Measurements from ENCODE around the gene ATF6B.

DNA sequence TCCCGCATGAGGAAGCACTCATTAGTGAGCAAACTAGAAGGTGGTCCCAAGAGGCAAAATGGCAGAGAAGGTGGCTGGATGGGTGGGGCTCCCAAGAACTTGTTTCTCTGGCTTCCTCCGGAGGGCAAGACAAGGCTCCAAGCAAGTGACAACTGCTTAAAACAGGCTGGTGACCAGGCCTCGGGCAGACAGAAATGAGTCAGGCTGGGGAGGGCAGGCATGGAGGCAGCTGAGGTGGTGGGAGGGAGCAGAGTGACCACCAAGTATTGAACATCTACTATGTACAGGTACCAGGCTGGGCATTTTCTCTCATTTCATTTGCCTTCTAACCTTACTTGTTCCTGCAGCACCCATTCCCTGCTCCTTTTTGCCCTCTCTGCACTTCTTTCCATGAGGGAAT, 52.3 kb downstream of the ATF6B start:
- TF ChIP-seq, protein P1, sequence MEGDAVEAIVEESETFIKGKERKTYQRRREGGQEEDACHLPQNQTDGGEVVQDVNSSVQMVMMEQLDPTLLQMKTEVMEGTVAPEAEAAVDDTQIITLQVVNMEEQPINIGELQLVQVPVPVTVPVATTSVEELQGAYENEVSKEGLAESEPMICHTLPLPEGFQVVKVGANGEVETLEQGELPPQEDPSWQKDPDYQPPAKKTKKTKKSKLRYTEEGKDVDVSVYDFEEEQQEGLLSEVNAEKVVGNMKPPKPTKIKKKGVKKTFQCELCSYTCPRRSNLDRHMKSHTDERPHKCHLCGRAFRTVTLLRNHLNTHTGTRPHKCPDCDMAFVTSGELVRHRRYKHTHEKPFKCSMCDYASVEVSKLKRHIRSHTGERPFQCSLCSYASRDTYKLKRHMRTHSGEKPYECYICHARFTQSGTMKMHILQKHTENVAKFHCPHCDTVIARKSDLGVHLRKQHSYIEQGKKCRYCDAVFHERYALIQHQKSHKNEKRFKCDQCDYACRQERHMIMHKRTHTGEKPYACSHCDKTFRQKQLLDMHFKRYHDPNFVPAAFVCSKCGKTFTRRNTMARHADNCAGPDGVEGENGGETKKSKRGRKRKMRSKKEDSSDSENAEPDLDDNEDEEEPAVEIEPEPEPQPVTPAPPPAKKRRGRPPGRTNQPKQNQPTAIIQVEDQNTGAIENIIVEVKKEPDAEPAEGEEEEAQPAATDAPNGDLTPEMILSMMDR (IDR thresholded peaks at IDR 0.05) = no peak
- no peak for TF ChIP-seq POLR2A (IDR thresholded peaks at IDR 0.05)
